NCI-H748 treated with DMSO at 0.1 percent for 48 hours (cell line): ENCODE measurements around the gene ORC3.
A peak's percentile ranks its signal among the peaks of the same experiment; 100 is the strongest.
"Not testable (repeated sequence)": the region's sequence is repeated elsewhere in the genome, so short reads cannot be mapped to it uniquely, and the experiment has no call there.

ENCODE experiments used
- DNase-seq: peaks from one replicate; lab custom pipeline; 2025; lab: John Stamatoyannopoulos, UW

The ORC3 gene

GRCh38 chr6:87697581-87698546 lies 107.9 kb downstream of the ORC3 start:
- DNase-seq = no peak

GRCh38 chr6:87698547-87699006 lies 108.6 kb downstream of the ORC3 start:
- no peak for DNase-seq

- DNase-seq = no peak
Measured at GRCh38 chr6:87699576-87699975, 109.6 kb downstream of the ORC3 start.

DNA sequence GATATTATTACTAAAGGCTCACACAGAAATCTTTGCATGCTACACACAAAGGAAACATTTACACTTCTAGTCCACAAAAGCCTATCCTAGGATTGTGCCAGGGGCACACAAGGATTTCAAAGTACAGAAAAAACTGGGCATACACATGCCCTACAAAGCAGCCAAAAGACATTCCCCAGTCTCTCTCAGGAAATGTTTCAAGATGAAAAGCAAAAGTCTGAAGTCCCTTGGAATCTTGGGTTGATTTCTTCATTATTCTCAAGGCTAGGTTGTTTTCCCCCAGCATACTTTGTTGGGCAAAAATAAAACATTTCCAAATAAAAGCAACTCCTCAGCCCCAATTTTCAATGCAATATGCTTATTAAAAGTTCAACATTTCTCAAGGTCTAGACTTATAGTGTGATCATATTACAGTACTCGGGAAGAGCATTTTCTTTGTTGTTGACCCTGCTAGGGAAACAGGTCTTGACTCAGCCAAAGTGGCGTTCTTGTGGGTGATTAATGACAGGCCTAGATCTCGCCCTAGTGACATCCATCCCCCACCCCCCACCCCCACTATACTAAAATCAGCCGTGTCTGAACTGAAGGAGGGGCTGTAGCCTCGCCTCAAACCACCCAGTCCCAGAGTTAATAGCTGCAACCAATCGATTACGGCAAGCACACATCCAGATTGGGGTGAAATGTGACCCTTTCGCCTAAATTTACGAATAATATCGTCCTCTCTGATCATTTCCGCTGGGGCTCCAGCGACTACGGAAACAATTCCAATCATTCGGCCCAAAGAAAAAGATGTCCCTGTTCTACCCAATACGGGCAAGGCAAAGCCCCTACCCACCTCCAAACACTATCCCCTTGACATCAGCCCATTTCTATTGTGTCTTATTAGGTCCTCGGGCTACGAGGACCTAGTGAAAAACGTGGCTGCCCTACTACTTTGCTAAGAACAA lies 110.7 kb downstream of the ORC3 start:
- peak; percentile 45 for DNase-seq

- no peak for DNase-seq
Measured at GRCh38 chr6:87701344-87701675, 111.4 kb downstream of the ORC3 start.

DNA sequence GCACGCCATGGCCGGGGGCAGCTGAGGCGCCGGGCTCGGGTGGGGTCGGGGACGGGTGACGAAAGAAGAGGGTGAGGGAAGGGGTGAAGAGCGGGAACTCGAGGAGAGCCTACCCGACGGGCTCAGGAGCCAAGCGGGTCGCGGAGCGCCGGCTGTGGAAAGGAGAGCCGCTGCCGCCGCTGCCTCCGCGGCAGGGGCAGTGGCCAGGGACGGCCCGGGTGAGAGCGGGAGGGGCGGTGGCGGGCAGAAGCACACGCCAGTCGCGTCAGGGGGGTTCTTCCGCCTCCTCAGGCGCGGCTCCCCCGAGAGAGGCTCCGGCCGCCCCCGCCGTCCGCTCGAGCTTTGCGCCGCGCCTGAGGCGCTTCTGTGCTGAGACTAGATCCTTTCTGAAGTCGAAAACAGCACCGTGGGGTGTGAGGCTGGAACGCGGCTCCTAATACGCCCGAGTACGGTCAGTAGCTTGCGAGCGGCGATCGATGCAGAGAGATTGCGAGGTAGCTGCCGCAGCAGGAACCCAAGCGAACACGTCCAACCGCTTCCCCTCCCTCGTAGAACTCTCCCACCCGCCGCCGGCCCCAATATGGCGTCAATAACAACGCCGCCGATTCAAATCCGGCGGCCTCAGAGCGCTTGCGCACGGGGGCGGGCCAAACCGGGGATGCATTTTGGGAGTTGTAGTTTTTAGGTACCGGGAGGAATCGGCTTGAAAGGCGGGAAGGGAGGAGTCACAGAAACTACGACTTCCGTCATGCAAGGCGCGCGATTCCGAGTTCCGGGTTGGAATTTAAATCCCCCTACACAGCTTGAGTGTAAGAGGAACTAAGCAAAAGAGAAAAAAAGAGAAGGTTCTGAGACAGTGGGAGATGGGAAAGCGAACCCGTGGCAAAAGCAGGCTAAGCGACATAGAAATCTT lies 112.0 kb downstream of the ORC3 start, which contains the start of gene AKIRIN2:
AKIRIN2 (minus strand) TSS at position 558 of the 913 bp plus-strand sequence; CDS start at position 9, 549 bp downstream.
- DNase-seq = peak; percentile 96

GRCh38 chr6:87702589-87702945 lies 112.6 kb downstream of the ORC3 start:
- peak; percentile 81 for DNase-seq

- DNase-seq = not testable (repeated sequence)
Measured at GRCh38 chr6:87703039-87703438, 113.1 kb downstream of the ORC3 start.

DNA sequence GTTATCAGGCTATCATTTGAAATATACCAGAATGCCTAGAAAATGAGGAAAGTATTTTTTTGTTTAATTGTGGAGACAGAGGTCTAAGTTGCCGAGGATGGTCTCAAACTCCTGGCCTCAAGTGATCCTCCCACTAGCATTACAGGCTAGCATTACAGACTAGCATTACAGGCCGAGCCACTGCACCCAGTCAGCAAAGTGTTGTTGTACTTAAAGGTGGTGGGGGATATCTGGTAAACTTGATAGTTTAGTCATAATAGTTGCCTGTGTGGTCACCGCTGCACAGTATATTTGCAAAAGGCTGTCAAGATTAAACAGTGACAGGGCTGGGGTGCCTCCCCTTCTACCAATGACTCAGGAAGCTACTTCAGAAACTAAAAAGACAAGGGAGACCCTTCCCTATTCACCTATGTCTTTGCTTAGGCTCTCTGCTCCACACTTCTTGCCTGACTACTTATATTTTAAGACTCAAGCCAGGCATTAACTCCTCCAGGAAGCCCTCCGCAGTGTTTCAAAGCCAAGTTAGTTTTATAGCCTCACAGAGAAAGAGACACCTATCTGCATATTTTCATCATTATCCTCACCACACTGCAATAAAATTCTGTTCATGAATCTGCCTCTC lies 115.2 kb downstream of the ORC3 start:
- no peak for DNase-seq

- no peak for DNase-seq
Measured at GRCh38 chr6:87706187-87706966, 116.4 kb downstream of the ORC3 start.

- not testable (repeated sequence) for DNase-seq
Measured at GRCh38 chr6:87708581-87709427, 118.9 kb downstream of the ORC3 start.

DNA sequence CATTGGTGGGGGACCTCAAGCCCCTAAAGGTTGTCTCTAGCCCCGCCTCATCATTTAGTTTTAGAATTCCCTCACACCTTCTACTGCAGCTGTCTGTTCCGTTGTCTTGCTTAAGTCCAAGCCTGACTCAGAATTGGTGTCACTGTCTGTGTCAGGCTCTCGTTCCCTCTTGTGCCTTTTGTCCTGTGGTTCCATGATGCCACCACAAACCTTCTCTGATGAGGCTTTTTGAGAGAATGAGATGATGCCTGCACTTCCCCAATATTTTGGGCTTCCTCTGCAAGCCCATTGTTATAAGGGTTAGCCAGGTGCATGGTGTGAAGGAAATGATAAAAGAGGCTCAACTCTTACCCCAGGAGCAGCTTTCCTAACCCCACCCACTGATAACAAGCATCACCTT lies 120.2 kb downstream of the ORC3 start:
- no peak for DNase-seq

GRCh38 chr6:87712713-87713112 lies 122.8 kb downstream of the ORC3 start:
- DNase-seq = not testable (repeated sequence)

- no peak for DNase-seq
Measured at GRCh38 chr6:87714093-87714842, 124.3 kb downstream of the ORC3 start.
